ENCODE data around the gene DCHS1.

The DCHS1 gene

GRCh38 chr11:6655020-6655789, 404 bp downstream of the DCHS1 start:
- Histone ChIP-seq H3K36me3 (ENCODE audit: control insufficient read depth in 1 of 2, insufficient read depth in 2 of 2, low read length in 2 of 2) (no peaks in the 10 kb centered on the region), H3K4me1 (ENCODE audit: control insufficient read depth in 1 of 2, insufficient read depth in 2 of 2, low read length in 2 of 2) (peaks cover 6 to 9% of the 10 kb centered on the region in 2 donors), H3K27me3 (ENCODE audit: low read depth, low read length) (no peaks in the 10 kb centered on the region), H3K27ac (ENCODE audit: low read length) (peak overlapping the region; percentile 14), H3K4me3 (ENCODE audit: low read depth in 1 of 2, low read length in 2 of 2) (peak overlapping the region; percentile 54 to 67), H3K9me3 (ENCODE audit: control insufficient read depth in 1 of 2, low read length in 2 of 2) (no peaks in the 10 kb centered on the region)

- no peaks in the 10 kb centered on the region for H3K36me3 ChIP-seq (ENCODE audit: control insufficient read depth in 1 of 2, insufficient read depth in 2 of 2, low read length in 2 of 2)
- H3K27ac ChIP-seq (ENCODE audit: low read length) = peak overlapping the region; percentile 14
- peaks cover 6 to 9% of the 10 kb centered on the region in 2 donors for H3K4me1 ChIP-seq (ENCODE audit: control insufficient read depth in 1 of 2, insufficient read depth in 2 of 2, low read length in 2 of 2)
- no peaks in the 10 kb centered on the region for H3K9me3 ChIP-seq (ENCODE audit: control insufficient read depth in 1 of 2, low read length in 2 of 2)
- no peaks in the 10 kb centered on the region for H3K27me3 ChIP-seq (ENCODE audit: low read depth, low read length)
- peak overlapping the region; percentile 54 to 67 for H3K4me3 ChIP-seq (ENCODE audit: low read depth in 1 of 2, low read length in 2 of 2)
These were observed 1.2 kb downstream of the DCHS1 start for GRCh38 chr11:6654281-6655019.

DNA sequence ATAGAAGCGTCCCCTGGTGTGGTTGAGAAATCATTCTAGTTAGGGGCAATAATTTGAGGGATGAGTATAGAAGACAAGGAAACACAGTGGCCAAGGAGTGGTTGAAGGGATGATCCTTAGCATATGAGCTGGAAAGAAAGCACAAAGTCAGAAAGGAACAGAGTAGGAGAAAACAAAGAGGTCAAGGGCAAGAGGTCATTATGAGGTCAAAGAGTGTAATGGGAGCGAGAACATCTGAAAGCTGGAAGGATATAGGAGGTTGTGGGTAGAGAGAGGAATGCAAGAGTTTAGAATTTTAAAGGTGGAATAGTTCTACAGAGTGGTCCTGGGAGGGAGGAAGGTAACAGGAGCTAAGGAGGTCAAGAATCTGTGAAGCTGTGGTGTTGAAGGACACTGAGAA, 2.0 kb downstream of the DCHS1 start:
- peaks cover 10 to 12% of the 10 kb centered on the region in 2 donors for H3K4me1 ChIP-seq (ENCODE audit: control insufficient read depth in 1 of 2, insufficient read depth in 2 of 2, low read length in 2 of 2)
- H3K9me3 ChIP-seq (ENCODE audit: control insufficient read depth in 1 of 2, low read length in 2 of 2) = no peaks in the 10 kb centered on the region
- H3K27me3 ChIP-seq (ENCODE audit: low read depth, low read length) = no peaks in the 10 kb centered on the region
- H3K4me3 ChIP-seq (ENCODE audit: low read depth in 1 of 2, low read length in 2 of 2) = peak overlapping the region in 1 of 2 donors; percentile 67
- no peak overlapping the region for H3K27ac ChIP-seq (ENCODE audit: low read length)
- H3K36me3 ChIP-seq (ENCODE audit: control insufficient read depth in 1 of 2, insufficient read depth in 2 of 2, low read length in 2 of 2) = no peaks in the 10 kb centered on the region

GRCh38 chr11:6653097-6653496, 2.5 kb downstream of the DCHS1 start:
- no peak overlapping the region for H3K4me3 ChIP-seq (ENCODE audit: low read depth in 1 of 2, low read length in 2 of 2)
- H3K36me3 ChIP-seq (ENCODE audit: control insufficient read depth in 1 of 2, insufficient read depth in 2 of 2, low read length in 2 of 2) = no peaks in the 10 kb centered on the region
- H3K27ac ChIP-seq (ENCODE audit: low read length) = no peak overlapping the region
- no peaks in the 10 kb centered on the region for H3K27me3 ChIP-seq (ENCODE audit: low read depth, low read length)
- peaks cover 15% of the 10 kb centered on the region in 2 donors for H3K4me1 ChIP-seq (ENCODE audit: control insufficient read depth in 1 of 2, insufficient read depth in 2 of 2, low read length in 2 of 2)
- no peaks in the 10 kb centered on the region for H3K9me3 ChIP-seq (ENCODE audit: control insufficient read depth in 1 of 2, low read length in 2 of 2)

DNA sequence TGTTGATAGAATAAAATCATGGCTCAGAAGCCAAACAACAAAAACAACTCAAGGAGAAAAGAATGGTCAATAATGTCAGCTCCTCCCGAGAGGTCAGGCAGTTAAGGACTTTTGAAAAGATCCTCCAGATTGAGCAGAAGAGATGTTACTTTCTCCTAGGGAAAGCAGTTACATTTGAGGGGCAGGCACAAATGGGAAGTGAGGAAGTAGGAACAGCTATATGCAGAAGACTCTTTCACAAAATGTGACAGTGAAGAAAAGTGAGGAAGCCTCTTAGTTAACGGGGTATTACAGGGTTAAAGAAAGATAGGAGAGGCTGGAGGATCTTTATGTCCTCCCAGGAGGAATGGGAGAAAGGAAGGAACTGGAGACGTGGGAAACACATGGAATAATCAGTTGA, 3.4 kb downstream of the DCHS1 start:
- Histone ChIP-seq H3K27me3 (ENCODE audit: low read depth, low read length) (no peaks in the 10 kb centered on the region), H3K36me3 (ENCODE audit: control insufficient read depth in 1 of 2, insufficient read depth in 2 of 2, low read length in 2 of 2) (no peaks in the 10 kb centered on the region), H3K4me1 (ENCODE audit: control insufficient read depth in 1 of 2, insufficient read depth in 2 of 2, low read length in 2 of 2) (peaks cover 24 to 25% of the 10 kb centered on the region in 2 donors), H3K27ac (ENCODE audit: low read length) (no peak overlapping the region), H3K9me3 (ENCODE audit: control insufficient read depth in 1 of 2, low read length in 2 of 2) (no peaks in the 10 kb centered on the region), H3K4me3 (ENCODE audit: low read depth in 1 of 2, low read length in 2 of 2) (no peak overlapping the region)

GRCh38 chr11:6650980-6651379, 4.6 kb downstream of the DCHS1 start:
- H3K27ac ChIP-seq (ENCODE audit: low read length) = no peak overlapping the region
- no peak overlapping the region for H3K4me3 ChIP-seq (ENCODE audit: low read depth in 1 of 2, low read length in 2 of 2)
- no peaks in the 10 kb centered on the region for H3K27me3 ChIP-seq (ENCODE audit: low read depth, low read length)
- no peaks in the 10 kb centered on the region for H3K36me3 ChIP-seq (ENCODE audit: control insufficient read depth in 1 of 2, insufficient read depth in 2 of 2, low read length in 2 of 2)
- no peaks in the 10 kb centered on the region for H3K9me3 ChIP-seq (ENCODE audit: control insufficient read depth in 1 of 2, low read length in 2 of 2)
- peaks cover 31 to 36% of the 10 kb centered on the region in 2 donors for H3K4me1 ChIP-seq (ENCODE audit: control insufficient read depth in 1 of 2, insufficient read depth in 2 of 2, low read length in 2 of 2)

- Histone ChIP-seq H3K4me1 (ENCODE audit: control insufficient read depth in 1 of 2, insufficient read depth in 2 of 2, low read length in 2 of 2) (peaks cover 31 to 42% of the 10 kb centered on the region in 2 donors), H3K36me3 (ENCODE audit: control insufficient read depth in 1 of 2, insufficient read depth in 2 of 2, low read length in 2 of 2) (no peaks in the 10 kb centered on the region), H3K4me3 (ENCODE audit: low read depth in 1 of 2, low read length in 2 of 2) (no peak overlapping the region), H3K9me3 (ENCODE audit: control insufficient read depth in 1 of 2, low read length in 2 of 2) (no peaks in the 10 kb centered on the region), H3K27me3 (ENCODE audit: low read depth, low read length) (no peaks in the 10 kb centered on the region), H3K27ac (ENCODE audit: low read length) (no peak overlapping the region)
These were observed 5.5 kb downstream of the DCHS1 start for GRCh38 chr11:6650104-6650503.

GRCh38 chr11:6648501-6648900, 7.1 kb downstream of the DCHS1 start:
- Histone ChIP-seq H3K4me3 (ENCODE audit: low read depth in 1 of 2, low read length in 2 of 2) (no peak overlapping the region), H3K27ac (ENCODE audit: low read length) (peak overlapping the region; percentile 60), H3K9me3 (ENCODE audit: control insufficient read depth in 1 of 2, low read length in 2 of 2) (no peaks in the 10 kb centered on the region), H3K36me3 (ENCODE audit: control insufficient read depth in 1 of 2, insufficient read depth in 2 of 2, low read length in 2 of 2) (no peaks in the 10 kb centered on the region), H3K4me1 (ENCODE audit: control insufficient read depth in 1 of 2, insufficient read depth in 2 of 2, low read length in 2 of 2) (peaks cover 25 to 36% of the 10 kb centered on the region in 2 donors), H3K27me3 (ENCODE audit: low read depth, low read length) (no peaks in the 10 kb centered on the region)

- H3K9me3 ChIP-seq (ENCODE audit: control insufficient read depth in 1 of 2, low read length in 2 of 2) = no peaks in the 10 kb centered on the region
- H3K27me3 ChIP-seq (ENCODE audit: low read depth, low read length) = no peaks in the 10 kb centered on the region
- no peak overlapping the region for H3K4me3 ChIP-seq (ENCODE audit: low read depth in 1 of 2, low read length in 2 of 2)
- peak overlapping the region; percentile 60 for H3K27ac ChIP-seq (ENCODE audit: low read length)
- no peaks in the 10 kb centered on the region for H3K36me3 ChIP-seq (ENCODE audit: control insufficient read depth in 1 of 2, insufficient read depth in 2 of 2, low read length in 2 of 2)
- peaks cover 22 to 36% of the 10 kb centered on the region in 2 donors for H3K4me1 ChIP-seq (ENCODE audit: control insufficient read depth in 1 of 2, insufficient read depth in 2 of 2, low read length in 2 of 2)
These were observed 7.8 kb downstream of the DCHS1 start for GRCh38 chr11:6647836-6648235.

- peak overlapping the region; percentile 60 for H3K27ac ChIP-seq (ENCODE audit: low read length)
- H3K27me3 ChIP-seq (ENCODE audit: low read depth, low read length) = no peaks in the 10 kb centered on the region
- H3K4me3 ChIP-seq (ENCODE audit: low read depth in 1 of 2, low read length in 2 of 2) = peak overlapping the region in 1 of 2 donors; percentile 37
- H3K36me3 ChIP-seq (ENCODE audit: control insufficient read depth in 1 of 2, insufficient read depth in 2 of 2, low read length in 2 of 2) = no peaks in the 10 kb centered on the region
- no peaks in the 10 kb centered on the region for H3K9me3 ChIP-seq (ENCODE audit: control insufficient read depth in 1 of 2, low read length in 2 of 2)
- H3K4me1 ChIP-seq (ENCODE audit: control insufficient read depth in 1 of 2, insufficient read depth in 2 of 2, low read length in 2 of 2) = peaks cover 22 to 36% of the 10 kb centered on the region in 2 donors
These were observed 8.5 kb downstream of the DCHS1 start for GRCh38 chr11:6646918-6647679.

DNA sequence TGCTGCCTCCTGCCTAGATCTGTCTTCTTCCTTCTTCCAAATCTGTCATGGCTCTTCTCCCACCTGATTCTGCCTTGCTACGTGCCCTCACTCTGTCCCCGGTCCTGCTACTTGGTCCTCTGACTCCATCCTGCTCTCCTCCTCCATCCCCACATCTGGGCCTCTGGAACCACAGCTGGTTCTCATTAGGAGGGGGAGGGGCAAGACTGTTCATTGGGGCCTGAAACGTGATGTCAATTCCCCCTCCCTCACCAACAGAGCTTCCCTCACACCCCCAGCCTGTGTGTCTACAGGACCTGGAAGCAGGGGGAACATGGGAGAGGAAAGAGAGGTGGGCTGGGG, 9.1 kb downstream of the DCHS1 start:
- Histone ChIP-seq H3K27ac (ENCODE audit: low read length) (peak overlapping the region; percentile 60), H3K9me3 (ENCODE audit: control insufficient read depth in 1 of 2, low read length in 2 of 2) (no peaks in the 10 kb centered on the region), H3K4me1 (ENCODE audit: control insufficient read depth in 1 of 2, insufficient read depth in 2 of 2, low read length in 2 of 2) (peaks cover 22 to 36% of the 10 kb centered on the region in 2 donors), H3K36me3 (ENCODE audit: control insufficient read depth in 1 of 2, insufficient read depth in 2 of 2, low read length in 2 of 2) (no peaks in the 10 kb centered on the region), H3K4me3 (ENCODE audit: low read depth in 1 of 2, low read length in 2 of 2) (peak overlapping the region; percentile 17 to 37), H3K27me3 (ENCODE audit: low read depth, low read length) (no peaks in the 10 kb centered on the region)
